Measurements from ENCODE around the gene OR10S1.

OR10S1 gene, protein sequence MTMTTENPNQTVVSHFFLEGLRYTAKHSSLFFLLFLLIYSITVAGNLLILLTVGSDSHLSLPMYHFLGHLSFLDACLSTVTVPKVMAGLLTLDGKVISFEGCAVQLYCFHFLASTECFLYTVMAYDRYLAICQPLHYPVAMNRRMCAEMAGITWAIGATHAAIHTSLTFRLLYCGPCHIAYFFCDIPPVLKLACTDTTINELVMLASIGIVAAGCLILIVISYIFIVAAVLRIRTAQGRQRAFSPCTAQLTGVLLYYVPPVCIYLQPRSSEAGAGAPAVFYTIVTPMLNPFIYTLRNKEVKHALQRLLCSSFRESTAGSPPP

DNA sequence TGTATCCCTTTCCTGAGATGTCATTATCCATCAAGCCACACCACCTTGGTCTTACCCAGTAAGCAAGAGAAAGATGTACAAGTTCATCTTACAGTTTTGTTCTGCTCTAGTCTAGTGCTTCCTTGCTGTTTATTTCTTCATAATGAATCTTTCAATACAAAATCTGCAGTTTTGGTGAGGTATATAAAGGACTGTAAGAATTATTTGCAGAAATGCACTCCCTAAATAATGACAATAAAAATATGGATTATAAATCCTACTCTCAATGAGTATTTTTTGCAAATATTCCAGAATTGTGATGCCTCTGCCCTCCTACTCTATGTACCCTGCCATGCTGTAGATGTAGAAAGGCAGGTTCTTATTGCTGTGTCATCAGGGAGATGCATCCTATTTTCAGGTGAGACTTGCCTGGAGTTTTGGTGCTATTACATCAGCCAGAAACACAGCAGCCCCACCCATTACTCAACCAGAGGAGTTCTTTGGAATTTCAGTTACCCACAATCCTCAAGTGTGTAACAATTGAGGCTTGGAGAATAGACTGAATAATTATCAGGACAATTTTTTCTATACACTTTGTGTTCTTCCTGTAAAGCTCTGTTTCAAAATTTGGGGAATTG lies at the start of gene OR10S1:
Gene OR10S1, minus strand, starts transcription at position 51 of the 617 bp plus-strand sequence. CDS start 117 bp downstream, outside the sequence.
- TF ChIP-seq, protein P1, sequence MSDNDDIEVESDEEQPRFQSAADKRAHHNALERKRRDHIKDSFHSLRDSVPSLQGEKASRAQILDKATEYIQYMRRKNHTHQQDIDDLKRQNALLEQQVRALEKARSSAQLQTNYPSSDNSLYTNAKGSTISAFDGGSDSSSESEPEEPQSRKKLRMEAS (IDR thresholded peaks at IDR 0.05) = no peak
- TF ChIP-seq TEAD4 (IDR thresholded peaks at IDR 0.05) = no peak

DNA sequence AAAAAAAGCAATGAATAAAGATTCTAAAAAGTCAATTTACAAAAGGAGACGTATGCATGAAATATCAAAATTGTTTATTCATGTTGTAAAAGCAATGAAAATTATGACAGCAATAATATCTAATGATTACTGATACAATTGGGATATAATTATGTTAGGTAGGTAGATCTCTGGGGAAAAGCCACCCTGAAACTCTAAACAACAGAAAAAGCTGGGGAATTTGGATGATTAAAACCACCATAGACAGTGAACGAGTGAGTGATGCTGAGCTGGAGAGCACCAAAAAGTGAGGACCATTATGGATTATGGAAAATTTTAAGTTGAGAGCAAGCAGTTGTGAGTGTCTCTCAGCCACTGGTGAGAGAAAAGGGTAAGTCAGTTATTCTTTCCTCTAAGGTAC lies 48.9 kb upstream of the OR10S1 start, which contains the start of gene OR10G8:
Gene OR10G8, plus strand, starts transcription at position 301 of the 400 bp plus-strand sequence. CDS start 2,825 bp downstream, outside the sequence.
- TF ChIP-seq, protein P2, sequence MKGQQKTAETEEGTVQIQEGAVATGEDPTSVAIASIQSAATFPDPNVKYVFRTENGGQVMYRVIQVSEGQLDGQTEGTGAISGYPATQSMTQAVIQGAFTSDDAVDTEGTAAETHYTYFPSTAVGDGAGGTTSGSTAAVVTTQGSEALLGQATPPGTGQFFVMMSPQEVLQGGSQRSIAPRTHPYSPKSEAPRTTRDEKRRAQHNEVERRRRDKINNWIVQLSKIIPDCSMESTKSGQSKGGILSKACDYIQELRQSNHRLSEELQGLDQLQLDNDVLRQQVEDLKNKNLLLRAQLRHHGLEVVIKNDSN (IDR thresholded peaks at IDR 0.05) = no peak

DNA sequence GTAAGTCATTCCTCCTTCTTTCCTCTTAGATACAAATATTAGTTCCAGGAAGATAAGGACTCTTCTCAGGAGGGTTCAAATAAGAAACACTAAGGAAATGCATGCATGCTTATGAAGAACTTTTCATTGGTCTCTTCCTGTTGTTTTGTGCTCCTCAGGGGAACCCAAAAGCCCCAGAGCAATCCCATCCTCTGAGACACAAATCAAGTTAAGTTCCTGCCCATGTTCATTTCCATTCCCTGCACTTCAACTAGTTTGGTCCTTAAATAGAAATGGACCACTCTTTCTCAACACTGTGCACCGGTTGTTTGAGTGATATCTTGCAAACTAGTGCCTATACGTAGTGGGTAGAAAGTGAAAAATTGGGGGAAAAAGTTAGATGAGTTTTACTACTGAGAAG lies 35.1 kb upstream of the OR10S1 start, which contains the start of gene OR10G4:
Gene OR10G4, plus strand, starts transcription at position 301 of the 400 bp plus-strand sequence. CDS start 2,578 bp downstream, outside the sequence.
- no peak for TF ChIP-seq EGR1 (IDR thresholded peaks at IDR 0.05)
- no peak for TF ChIP-seq CREB1 (IDR thresholded peaks at IDR 0.05; ENCODE audit: low read depth)
- TF ChIP-seq RAD21 (IDR thresholded peaks at IDR 0.05; ENCODE audit: low read depth) = no peak
- no peak for TF ChIP-seq ZBTB7A (IDR thresholded peaks at IDR 0.05; ENCODE audit: low read depth)
- TF ChIP-seq CEBPB (IDR thresholded peaks at IDR 0.05) = no peak
- TF ChIP-seq, protein P1 (IDR thresholded peaks at IDR 0.05) = no peak
- TF ChIP-seq FOXM1 (IDR thresholded peaks at IDR 0.05; ENCODE audit: borderline replicate concordance, low read depth) = no peak
- no peak for TF ChIP-seq TCF12 (IDR thresholded peaks at IDR 0.05; ENCODE audit: low read depth)
- TF ChIP-seq, protein P2 (IDR thresholded peaks at IDR 0.05) = no peak
- TF ChIP-seq YY1 (IDR thresholded peaks at IDR 0.05; ENCODE audit: low read depth) = no peak
- TF ChIP-seq TEAD4 (IDR thresholded peaks at IDR 0.05) = no peak
- TF ChIP-seq NFIC (IDR thresholded peaks at IDR 0.05) = no peak
- TF ChIP-seq, protein P3, sequence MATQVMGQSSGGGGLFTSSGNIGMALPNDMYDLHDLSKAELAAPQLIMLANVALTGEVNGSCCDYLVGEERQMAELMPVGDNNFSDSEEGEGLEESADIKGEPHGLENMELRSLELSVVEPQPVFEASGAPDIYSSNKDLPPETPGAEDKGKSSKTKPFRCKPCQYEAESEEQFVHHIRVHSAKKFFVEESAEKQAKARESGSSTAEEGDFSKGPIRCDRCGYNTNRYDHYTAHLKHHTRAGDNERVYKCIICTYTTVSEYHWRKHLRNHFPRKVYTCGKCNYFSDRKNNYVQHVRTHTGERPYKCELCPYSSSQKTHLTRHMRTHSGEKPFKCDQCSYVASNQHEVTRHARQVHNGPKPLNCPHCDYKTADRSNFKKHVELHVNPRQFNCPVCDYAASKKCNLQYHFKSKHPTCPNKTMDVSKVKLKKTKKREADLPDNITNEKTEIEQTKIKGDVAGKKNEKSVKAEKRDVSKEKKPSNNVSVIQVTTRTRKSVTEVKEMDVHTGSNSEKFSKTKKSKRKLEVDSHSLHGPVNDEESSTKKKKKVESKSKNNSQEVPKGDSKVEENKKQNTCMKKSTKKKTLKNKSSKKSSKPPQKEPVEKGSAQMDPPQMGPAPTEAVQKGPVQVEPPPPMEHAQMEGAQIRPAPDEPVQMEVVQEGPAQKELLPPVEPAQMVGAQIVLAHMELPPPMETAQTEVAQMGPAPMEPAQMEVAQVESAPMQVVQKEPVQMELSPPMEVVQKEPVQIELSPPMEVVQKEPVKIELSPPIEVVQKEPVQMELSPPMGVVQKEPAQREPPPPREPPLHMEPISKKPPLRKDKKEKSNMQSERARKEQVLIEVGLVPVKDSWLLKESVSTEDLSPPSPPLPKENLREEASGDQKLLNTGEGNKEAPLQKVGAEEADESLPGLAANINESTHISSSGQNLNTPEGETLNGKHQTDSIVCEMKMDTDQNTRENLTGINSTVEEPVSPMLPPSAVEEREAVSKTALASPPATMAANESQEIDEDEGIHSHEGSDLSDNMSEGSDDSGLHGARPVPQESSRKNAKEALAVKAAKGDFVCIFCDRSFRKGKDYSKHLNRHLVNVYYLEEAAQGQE (IDR thresholded peaks at IDR 0.05; ENCODE audit: low read depth) = no peak
- no peak for TF ChIP-seq EP300 (IDR thresholded peaks at IDR 0.05; ENCODE audit: borderline replicate concordance)
- no peak for TF ChIP-seq TAF1 (IDR thresholded peaks at IDR 0.05; ENCODE audit: low read depth)

DNA sequence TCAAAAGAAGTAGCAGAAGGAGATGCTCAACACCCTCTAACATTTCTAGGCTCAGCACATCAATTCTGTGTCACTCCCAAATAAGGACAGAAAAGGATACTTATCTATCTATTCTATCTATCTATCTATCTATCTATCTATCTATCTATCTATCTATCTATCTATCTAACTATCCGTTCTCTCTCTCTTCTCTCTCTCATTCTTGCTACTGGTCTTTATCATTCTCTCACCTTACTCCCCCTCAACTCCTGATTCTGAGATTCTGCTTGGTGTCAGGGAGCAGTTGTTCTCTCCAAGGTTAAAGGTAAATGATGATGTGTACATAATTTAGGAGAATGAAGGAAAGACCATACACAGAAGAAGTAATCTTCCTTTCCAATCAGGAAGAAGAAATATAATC lies 17.5 kb upstream of the OR10S1 start, which contains the start of gene OR10G6:
Gene OR10G6, minus strand, starts transcription at position 43 of the 400 bp plus-strand sequence. Its CDS starts 0 bp downstream, at position 43.
- TF ChIP-seq FOXM1 (IDR thresholded peaks at IDR 0.05; ENCODE audit: borderline replicate concordance, low read depth) (no peak), RAD21 (IDR thresholded peaks at IDR 0.05; ENCODE audit: low read depth) (no peak), EP300 (IDR thresholded peaks at IDR 0.05; ENCODE audit: borderline replicate concordance) (no peak), YY1 (IDR thresholded peaks at IDR 0.05; ENCODE audit: low read depth) (no peak), TEAD4 (IDR thresholded peaks at IDR 0.05) (no peak), TAF1 (IDR thresholded peaks at IDR 0.05; ENCODE audit: low read depth) (no peak), EGR1 (IDR thresholded peaks at IDR 0.05) (no peak), NFIC (IDR thresholded peaks at IDR 0.05) (no peak), TCF12 (IDR thresholded peaks at IDR 0.05; ENCODE audit: low read depth) (no peak), ZBTB7A (IDR thresholded peaks at IDR 0.05; ENCODE audit: low read depth) (no peak)
- TF ChIP-seq, protein P2 (IDR thresholded peaks at IDR 0.05) = no peak
- TF ChIP-seq, protein P1 (IDR thresholded peaks at IDR 0.05) = no peak
- TF ChIP-seq, protein P3 (IDR thresholded peaks at IDR 0.05; ENCODE audit: low read depth) = no peak

DNA sequence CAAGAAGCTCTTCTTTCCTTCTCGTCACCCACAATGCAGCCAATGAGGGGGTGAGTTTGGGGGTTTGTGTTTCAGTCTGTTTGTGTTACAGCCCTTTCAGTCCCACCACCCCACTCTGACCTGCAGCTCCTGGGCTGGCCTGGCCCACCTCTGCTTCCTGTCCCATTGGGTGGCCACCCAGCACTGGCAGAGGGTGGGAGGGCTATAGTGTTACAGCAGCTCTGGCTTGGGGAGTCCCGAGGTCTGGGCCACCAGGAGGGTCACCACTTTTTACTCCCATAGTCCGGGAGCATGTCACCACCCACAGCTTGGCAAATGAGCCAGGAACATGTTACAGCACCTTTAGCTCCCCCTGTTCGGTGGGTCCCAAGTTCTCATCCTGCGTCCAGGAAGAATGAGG lies 1.7 kb upstream of the OR10S1 start:
- TF ChIP-seq, protein P2 (IDR thresholded peaks at IDR 0.05) = no peak
- TF ChIP-seq NFIC (IDR thresholded peaks at IDR 0.05) (no peak), CEBPB (IDR thresholded peaks at IDR 0.05) (no peak), TEAD4 (IDR thresholded peaks at IDR 0.05) (no peak), TAF1 (IDR thresholded peaks at IDR 0.05; ENCODE audit: low read depth) (no peak), EGR1 (IDR thresholded peaks at IDR 0.05) (no peak), TCF12 (IDR thresholded peaks at IDR 0.05; ENCODE audit: low read depth) (no peak), CREB1 (IDR thresholded peaks at IDR 0.05; ENCODE audit: low read depth) (no peak), RAD21 (IDR thresholded peaks at IDR 0.05; ENCODE audit: low read depth) (no peak)
- TF ChIP-seq, protein P1 (IDR thresholded peaks at IDR 0.05) = no peak
- TF ChIP-seq, protein P3 (IDR thresholded peaks at IDR 0.05; ENCODE audit: low read depth) = no peak

Measured in Ishikawa (cell line).